Stimulated activated CD4-positive, alpha-beta T cell treated with anti-CD3 and anti-CD28 coated beads, Interleukin-1b, Interleukin-23, amount 100 ng/mL, for 24 hours (primary cell): Measurements from ENCODE around the gene TUT4.

Source experiments
- DNase-seq, 4 experiments: peaks; one replicate each; pipeline ENCODE4 v3.0.0-alpha.2; 2020; ENCODE audit warnings: low read depth in 4 of 4, low spot score in 1 of 4

Gene TUT4

GRCh38 chr1:52404975-52405338 is 147.9 kb downstream of the TUT4 start:
- no peak for DNase-seq

GRCh38 chr1:52404116-52404974 is 148.5 kb downstream of the TUT4 start, which contains the start of the genes ORC1 and PRPF38A:
Gene ORC1 (minus strand): TSS chr1:52404423. CDS start chr1:52402223, 2,200 bp downstream.
Gene PRPF38A (plus strand): TSS chr1:52404602. CDS start chr1:52404750, 148 bp downstream.
- peak; percentile 97 to 99 (median 98) for DNase-seq

- DNase-seq: peak; percentile 20 to 35 (median 24)
Observed at GRCh38 chr1:52403566-52404115, 149.3 kb downstream of the TUT4 start.

DNA sequence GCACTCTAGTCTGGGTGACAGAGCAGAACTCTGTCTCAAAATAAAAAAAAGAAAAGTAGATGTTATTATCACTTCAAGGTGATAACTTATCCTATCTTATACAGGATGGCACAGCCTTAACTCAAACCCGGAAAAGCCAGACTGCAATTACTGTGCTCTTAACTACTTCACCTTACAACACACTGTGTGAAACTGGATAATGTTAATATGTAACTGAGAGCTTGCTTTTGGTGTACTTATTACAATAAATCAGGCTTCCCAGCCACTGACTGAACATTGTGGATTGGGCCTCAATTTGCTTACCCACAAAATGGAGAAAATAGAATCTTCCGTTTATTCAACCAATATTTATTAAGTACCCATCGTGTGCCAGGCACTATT is 150.0 kb downstream of the TUT4 start:
- no peak for DNase-seq

DNA sequence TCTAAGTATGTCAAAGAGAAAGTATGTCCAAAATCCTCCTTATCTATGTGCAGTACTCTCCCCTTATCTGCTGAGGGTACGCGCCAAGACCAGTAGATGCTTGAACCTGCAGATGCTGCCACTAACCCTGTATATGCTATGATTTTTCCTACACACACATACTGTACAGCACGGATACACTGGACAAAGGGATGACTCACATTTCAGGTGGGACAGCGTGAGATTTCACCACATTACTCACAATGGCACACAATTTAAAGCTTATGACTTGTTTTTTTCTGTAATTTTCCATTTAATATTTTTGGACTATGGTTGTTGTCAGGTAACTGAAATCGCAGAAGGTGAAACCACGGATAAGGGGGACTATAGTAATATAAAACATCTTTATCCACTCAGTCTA is 152.8 kb downstream of the TUT4 start:
- DNase-seq: no peak

DNA sequence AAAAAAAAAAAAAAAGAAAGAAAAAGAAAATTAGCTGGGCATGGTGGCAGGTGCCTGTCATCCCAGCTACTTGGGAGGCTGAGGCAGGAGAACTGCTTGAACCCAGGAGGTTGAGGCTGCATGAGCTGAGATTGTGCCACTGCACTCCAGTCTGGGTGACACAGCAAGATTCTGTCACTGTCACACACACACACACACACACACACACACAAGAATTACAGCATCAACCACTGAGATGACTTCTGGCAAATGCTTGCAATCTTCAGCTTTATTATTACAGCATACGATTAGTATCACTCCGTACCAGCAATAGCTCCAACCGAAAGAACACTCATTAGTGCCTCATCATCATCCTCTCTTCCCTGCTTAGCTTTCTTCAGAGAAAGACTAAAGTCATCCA is 153.3 kb downstream of the TUT4 start:
- no peak for DNase-seq

GRCh38 chr1:52393174-52393573 is 159.7 kb downstream of the TUT4 start:
- no peak for DNase-seq

- DNase-seq: no peak
Observed at GRCh38 chr1:52386458-52386857, 166.4 kb downstream of the TUT4 start.

GRCh38 chr1:52385376-52385775 is 167.5 kb downstream of the TUT4 start:
- no peak for DNase-seq
